T-helper 9 cell (primary cell): ENCODE data around the gene XPO6.
A peak's percentile ranks its signal among the peaks of the same experiment; 100 is the strongest.

Experiments used
- DNase-seq: peaks from one replicate; pipeline ENCODE4 v3.0.0-alpha.2; 2020

XPO6 gene

DNA sequence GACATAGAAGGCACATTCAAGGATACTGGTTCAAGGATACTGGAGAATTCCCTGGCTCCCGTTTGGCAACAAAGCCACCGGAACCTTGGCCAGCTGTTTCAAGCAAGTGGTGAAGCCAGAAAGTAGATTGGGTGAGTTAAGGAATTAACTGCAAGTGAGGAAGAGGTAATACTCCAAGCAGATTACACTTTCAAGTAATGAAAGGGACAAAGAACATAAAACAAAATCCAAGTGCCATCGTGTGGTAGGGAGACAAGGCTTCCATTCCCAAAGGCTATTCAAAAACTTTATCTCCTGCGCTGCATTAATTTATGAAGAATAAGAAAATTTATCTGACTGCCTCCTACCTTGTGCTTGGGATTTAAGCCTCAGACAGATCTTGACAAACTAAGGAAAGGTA is 27.8 kb downstream of the XPO6 start:
- DNase-seq: no peak

DNA sequence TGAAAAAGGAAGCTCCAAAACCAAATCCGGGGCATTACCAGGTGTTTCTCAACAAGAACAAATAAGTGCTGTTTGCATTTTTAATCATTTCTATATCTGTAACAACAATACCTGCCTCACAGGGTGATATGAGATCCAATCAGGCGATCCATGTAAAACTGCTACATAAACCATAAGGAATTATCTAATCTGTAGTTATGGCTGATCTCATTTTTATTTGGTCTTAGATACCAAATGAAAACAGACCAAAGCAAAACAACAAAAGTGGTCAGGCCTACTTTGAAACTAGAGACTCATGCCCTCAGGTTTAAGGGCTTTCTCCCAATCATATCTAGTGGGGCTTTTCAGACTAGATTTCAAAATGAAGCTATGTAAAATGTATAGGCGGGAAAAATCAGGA is 28.3 kb downstream of the XPO6 start:
- no peak for DNase-seq

DNA sequence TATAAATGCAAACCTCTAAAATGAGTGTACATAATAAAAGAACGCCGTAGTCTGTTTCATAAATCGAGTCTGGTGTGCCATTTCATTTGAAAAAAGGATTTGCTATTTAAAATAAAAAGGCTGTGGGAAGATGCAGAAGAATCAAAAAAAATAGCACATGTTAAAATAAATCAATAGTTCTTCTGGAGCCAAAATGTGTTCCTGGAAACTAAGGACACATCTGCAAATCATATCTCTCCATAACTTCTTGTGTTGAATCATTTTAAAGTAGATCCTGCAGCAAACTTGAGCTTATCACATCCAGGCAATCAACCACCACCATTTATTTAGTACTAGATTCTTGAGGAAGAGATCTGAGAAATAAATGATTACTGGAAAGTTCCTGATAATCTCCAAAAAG is 29.0 kb downstream of the XPO6 start:
- DNase-seq: no peak

DNA sequence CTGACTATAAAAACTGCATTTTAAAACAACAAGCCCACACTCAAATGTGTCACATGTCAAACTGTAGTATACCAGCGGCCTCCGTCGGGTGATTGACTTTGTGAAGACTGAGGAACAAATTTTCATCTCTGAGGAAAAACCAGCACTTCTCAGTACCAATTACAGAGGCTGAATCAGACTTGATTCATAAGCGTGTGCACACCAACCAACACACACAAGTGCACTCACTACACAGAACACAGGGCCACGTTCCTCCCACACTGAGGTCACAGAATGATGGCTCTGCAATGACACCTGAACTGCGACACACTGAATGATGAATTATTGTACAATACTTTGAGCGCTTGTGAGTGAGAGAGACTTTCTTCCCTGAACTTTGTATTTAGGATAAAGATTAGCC is 29.6 kb downstream of the XPO6 start:
- DNase-seq: no peak

DNA sequence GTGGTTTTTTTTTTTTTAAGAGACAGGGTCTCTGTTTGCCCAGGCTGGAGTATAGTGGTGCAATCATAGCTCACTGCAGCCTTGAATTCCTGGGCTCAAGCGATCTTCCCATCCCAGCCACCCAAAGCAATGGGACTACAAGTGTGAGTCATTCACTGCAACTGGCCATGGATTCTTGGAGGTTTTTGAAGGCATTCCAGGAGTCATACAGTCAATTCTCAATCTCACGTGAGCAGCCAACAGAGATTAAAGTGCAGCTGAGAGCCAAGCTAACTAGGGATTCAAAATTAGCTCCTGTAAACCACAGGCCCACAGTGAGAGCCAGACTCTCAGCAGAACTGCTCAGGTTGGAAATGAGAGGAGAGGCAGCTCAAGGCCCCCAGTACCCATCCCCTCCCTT is 30.2 kb downstream of the XPO6 start:
- DNase-seq: no peak

DNA sequence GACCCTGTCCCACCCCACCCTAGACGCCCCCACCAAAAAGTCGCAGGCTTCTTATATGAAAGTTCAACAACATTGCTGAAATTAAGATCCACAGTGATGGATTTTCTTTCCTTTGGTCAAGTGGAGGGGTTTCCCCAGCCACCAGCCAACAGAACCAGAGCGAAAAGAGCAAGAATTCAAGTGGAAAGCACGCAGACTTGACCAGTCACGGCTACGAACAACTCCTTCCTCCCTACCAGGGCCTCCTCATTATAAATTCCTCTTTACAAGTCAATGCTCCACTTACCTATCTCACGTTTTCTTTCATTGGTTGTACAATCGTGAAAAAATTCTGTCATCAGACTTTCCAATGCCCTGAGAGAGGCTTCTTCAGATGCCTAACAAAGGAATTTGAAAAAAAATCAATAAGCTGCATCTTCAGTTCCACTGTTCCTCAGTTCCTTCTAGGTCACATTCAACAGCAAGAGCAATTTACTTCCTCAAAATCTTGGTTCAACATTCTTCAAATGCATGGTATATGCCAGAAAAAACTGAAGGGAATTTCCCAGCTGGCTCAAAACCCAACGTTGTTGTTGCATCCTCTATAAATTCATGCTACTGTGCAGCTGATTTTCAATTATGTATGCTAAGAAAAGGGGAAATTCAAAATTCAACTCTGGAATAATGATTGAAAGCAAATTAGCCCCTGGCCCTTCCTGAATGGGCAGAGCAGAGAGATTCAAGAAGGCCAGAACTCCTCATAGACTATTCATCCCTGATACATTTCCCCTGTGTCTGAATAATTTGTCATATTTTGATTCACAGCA is 30.9 kb downstream of the XPO6 start:
- DNase-seq: no peak

DNA sequence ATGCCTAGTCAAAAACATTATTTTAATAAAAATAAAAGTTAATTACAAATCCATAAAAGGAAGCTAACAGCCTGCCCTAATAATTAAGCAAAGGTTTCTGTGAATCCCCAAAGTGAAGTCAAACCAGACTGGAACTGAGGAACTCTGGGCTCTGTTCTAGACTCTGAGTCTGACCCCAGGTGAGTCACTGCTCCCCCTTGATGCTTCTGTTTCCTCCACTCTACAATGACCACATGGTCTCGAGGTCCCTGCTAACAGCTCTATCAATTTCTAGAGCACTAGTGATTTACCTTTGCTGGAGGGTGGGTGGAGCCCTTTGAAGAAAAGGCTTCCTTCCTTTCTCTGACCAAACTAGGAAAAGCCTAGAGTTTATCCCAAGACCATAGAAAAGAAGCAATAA is 32.4 kb downstream of the XPO6 start:
- no peak for DNase-seq

DNA sequence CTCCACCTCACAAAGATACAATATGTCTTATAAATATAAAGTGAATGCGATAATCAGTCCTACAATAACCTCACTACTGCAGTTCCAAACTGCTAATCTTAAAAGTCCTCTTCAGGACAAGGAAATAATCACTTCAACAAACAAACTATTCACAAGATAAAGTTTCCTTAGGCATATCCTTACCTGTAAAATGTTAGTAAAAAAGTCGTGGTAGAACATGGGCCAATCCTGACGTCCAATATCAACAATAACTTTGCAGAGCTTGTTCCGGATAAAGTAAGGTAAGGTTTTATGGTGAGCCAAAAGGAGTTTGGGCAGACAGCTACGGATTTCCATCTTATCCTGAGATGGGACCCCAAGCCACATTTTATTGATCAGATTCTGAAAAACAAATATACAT is 36.0 kb downstream of the XPO6 start:
- no peak for DNase-seq

DNA sequence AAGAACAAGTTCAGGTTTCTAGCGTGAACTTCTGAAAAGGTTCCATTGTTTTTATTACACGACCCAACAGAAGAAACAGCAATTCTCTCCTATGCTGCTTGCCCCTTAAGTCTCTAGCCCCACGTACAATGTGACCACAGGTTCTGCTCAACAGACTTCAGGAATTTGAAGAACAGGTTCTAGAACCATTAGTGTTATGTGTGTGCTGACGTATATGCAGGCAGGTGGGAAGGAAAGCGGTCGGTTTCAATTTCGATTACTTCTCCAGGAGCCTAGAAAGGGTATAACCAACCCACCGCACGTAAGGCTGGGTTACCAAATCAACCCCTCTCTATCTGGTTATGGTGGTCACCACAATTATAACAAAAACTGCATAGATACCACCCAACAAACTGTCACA is 39.4 kb downstream of the XPO6 start:
- DNase-seq: no peak

DNA sequence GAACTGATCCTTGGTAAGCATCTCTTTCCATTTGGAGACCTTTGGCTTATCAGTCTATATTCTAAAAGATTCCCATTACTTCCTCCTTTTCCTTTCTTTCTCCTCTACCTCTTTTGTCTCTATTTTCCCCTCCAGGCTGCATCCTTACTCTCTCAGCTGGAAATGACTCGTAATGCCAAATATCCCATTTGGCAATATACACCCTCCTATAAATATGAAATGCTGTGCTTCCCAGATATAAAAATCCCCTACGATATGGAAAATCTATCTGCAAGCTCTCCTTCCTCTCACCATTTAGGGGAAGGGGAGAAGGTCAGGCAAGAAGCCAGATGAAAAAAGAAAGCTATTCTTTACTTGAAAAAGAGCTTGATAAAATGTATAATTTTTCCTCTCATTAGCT is 39.9 kb downstream of the XPO6 start:
- no peak for DNase-seq

DNA sequence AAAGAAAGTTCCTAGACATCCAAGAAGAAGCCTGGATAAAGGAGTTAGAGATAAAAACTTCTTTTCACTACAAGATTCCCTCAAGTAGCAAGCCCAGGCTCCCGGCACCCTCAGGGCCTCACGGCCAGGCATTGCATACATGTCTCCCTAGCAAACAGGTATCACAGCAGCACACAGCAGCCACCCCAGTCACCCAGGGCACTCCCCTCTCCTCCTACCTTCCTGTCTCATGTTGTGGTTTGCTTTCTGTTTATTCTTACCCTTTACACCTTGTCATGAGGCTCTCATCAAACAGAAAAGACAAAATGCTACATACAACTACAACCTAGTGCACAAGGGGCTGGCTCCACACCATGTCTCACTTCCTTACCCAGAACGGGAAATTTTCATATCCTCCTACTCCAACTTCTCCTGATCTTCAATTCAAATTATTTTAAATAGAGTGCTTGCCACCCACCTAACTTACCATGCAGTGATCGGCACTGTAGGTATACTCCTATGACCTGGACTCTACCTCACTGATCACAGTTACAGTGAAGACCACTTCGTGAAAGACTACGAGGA is 42.7 kb downstream of the XPO6 start:
- DNase-seq: peak; percentile 36

DNA sequence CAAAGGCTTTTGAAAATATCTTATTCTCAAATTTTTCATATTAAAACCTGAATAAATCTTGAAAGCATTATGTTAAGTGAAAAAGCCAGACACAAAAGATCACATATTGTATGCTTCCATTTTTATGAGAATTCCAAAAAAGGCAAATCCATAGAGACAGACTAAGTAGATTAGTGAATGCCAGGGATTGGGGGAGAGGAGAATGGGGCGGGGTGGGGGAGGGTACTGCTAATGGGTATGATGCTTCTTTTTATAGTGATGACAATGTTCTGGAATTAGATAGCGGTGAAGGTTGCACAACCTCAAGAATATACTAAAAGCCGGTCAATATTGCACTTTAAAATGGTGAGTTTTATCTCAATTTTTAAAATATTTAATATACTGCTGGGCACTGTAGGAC is 44.0 kb downstream of the XPO6 start:
- DNase-seq: no peak

DNA sequence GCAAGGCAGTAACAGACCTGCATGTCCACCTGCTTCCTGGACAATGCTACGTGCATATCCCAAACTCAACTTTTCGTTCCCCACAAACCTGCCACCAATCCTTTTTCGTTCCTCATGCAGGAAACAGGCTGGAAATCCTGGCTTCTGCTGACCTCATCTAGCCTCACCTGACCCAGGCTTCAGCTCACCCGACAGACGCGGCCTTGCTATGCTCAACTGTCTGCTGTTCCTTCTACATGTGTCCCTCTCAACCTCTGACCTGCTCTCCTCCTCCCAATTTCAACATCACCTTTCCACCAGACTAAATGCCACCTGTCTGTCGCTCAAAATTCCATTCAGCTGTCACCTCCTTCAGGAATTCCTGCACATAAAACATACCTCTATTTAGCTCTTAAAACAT is 44.5 kb downstream of the XPO6 start:
- no peak for DNase-seq

DNA sequence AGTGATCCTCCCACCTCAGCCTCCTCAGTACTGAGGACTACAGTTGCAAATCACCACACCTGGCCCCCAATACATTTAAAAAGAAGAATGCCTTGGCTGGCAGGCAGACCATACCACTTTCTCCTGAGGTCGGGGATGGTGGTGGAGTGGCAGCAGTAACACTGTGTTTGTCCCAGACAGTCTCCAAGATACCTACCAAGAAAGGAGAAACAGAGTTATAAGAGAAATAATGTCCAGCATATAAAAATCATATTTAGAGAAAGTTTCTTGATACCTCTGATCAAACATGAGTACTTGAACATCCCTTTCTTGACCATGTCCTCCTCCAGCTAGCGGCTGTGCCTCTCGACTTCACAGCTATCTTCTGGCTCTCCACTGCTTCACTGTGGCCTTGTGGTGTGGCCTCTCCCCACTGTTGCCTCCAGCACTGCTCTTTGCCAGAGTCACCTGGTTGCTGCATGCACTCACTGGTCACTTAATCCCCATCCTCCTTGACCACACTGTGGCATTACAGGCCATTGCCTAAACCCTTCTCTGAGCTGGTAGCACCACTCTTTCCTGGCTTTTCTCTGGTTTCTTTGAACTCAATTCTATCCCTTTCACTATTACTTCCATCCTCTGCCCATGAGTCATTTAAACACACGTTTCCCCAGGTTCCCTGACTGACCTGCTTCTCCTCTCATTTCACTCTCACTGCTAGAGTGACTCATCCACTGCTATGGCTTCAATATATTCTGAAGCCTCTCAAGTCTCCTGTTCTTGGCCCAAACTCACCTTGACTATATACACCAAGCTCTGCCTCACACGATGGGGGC is 45.2 kb downstream of the XPO6 start:
- DNase-seq: no peak

DNA sequence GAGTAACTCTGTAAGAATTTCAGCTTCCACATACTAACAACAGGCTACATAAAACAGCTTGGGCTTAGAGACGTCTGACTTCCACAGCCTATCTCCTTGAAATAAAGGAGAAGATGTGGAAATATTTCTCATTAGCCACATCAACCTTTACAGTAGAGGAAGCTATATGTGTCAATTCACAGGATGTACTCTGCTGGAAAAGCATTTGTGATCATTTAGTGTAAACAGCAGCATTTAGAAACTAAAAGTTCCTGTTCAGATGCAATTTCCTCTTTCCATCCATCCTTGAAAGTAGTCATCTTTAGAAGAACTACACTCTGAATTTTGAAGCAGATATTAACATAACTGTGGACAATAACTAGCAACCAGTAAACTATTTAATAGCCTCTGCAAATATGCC is 46.2 kb downstream of the XPO6 start:
- DNase-seq: no peak

DNA sequence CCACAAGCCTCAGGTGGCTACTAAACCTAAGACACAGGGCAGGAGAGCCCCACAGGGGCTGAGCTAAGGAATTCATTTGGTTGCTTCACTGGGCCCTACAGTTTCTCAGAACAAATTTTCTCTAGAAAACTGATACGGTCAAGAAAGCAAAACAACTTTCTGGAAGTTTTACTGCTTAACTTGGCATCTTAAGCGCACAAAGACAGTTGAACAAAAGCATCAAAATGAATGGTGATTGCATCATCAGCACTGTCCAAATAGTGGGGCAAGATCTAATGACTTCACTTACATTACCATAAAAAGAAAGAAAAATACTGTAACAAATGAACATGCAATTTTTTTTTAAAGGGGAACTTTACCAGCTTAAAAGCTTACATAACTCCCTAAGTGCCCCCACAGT is 47.6 kb downstream of the XPO6 start:
- DNase-seq: no peak

DNA sequence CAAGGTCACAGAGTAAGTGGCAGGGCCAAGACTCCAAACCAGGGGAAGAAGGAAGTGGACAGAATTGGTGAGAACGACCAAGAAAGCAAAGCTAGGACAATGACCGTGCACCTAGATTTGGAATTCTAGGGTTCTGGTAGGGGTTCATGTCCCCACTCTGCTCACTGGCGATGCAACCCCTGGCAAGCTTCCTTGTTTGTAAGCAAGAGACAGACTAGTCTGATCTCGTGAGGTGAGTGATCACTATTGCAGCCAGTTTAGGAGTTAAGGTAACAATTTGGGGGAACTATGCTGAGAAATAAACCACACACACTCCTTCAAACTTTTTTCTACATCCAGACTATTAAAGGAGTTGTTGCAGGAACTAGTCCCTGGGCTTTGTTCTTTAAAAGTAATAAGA is 48.1 kb downstream of the XPO6 start:
- DNase-seq: no peak

DNA sequence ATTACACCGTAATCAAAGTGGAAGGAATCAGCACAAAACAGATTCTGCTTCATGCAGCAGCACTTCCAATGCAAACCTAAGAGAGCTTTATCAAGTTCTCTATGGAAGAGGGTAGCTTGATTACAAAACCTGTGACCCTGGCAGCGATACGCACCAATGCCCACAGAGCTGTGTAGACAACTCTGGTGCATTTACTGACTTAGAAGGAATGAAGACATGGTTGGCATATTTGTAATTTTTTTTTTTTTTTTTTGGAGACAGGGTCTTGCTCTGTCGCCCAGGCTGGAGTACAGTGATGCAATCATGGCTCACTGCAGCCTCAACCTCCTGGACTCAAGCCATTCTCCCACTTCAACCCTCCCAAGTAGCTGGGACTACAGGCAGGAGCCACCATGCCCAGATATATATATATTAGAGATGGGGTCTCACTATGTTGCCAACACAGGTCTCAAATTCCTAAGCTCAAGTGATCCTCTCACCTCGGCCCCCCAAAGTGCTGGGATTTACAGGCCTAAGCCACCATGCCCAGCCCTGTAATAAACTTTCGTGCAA is 49.4 kb downstream of the XPO6 start:
- no peak for DNase-seq

DNA sequence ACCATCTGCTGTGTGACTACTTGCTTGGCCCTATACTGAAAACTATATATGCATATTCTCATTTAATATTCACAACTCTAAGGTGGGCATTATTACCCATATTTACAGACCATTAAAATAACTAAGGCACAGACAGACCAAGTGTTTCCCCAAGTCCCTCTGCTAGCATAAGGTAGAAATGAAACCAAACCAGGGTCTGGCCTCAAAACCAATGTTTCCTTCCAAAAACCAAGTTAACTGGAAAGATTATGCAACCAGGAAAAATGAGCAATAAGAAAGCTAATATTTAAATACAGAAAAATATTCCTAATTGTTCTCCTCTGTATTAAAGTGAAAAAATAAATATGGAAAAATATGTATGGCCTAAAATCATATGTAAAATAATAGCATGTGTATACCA is 50.1 kb downstream of the XPO6 start:
- no peak for DNase-seq

DNA sequence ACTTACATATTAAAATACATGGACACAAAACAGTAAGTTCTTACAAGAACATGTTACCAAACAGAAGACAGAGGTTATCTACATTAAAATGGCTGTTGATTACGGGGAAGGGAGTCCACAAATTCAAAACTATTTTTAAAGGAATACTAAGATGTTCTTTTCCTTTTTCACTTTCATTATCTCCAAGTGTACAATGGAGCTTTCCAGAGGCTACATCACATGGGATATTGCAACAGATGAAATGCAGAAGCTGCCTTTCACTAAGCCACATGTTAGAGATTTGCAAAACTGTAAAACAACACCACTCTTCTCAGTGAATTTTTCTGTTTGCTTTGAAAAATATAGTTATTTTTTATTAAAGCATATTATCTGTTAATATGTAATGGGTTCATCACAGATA is 53.6 kb downstream of the XPO6 start:
- no peak for DNase-seq

DNA sequence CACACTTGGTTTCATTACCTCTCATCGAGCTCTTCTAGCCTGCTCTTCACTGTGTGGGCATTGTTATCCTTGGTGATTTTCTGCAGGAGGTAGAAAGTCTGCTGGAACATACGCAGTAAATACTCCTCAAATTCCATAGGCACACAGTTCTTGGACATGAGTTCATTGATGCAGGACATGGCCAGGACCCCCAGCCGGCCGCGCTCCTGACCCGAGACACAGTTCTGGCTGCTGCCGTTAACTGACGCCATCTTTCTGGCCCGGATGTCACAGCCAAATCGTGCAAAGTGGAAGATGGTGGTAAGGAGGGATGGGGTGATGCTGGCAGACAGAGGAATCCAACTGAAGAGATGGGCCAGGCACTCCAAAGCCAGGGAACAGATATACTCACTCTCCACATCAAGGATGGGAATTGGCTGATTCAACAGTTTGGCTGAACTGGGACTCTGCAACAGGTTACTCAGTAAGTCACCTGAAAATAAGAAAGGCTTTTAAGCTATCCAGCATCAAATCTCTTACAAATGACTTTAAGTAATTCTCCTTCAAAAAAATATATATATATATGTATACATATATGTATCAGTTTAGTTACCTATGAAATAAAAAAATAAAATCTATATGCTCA is 55.6 kb downstream of the XPO6 start:
- DNase-seq: no peak

DNA sequence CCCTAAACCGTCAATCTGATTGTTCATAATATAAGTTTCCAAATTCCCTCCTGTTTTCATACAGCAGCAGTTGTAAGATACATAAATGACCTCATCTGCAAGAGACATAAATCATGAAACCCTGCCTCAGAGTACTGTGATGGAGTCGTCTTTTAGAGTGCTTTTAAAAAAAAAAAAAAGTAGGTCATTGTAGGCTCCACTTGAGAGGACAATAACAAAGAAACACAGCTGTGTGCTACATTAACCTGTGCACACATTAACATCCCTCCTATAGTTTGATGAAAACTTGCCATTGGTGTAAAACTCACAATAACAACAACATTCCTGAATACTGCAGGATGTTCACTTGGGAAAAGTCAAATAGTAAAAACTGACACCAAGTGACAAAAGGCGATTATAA is 56.5 kb downstream of the XPO6 start:
- DNase-seq: no peak

DNA sequence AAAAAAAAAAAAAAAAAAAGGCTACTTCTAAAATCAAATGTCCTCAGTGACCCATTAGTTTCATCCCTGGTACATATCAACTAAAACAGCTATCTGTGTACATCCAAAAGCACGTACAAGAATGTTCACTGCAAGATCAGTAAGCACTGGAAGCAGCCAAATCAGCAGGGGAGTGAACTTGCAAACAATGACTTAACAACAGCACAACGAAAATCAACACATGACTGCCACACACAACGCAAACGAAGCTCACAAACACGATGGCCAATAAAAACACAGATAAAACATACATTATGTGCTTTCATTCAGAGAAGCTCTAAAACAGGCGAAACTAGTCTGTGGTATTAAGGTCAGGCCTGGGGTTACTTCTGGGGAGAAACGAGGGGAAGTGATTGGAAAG is 60.6 kb downstream of the XPO6 start:
- DNase-seq: no peak
